HG03064 (cell line): ENCODE data around the gene SLC2A4RG.

ENCODE experiments used
- ATAC-seq: cut with Tn5 transposase; IDR thresholded peaks from one replicate; pipeline ENCODE4 v1.9.1; 2021; ENCODE audit warnings: low read depth; ENCODE audit not compliant: unreplicated experiment

SLC2A4RG gene

DNA sequence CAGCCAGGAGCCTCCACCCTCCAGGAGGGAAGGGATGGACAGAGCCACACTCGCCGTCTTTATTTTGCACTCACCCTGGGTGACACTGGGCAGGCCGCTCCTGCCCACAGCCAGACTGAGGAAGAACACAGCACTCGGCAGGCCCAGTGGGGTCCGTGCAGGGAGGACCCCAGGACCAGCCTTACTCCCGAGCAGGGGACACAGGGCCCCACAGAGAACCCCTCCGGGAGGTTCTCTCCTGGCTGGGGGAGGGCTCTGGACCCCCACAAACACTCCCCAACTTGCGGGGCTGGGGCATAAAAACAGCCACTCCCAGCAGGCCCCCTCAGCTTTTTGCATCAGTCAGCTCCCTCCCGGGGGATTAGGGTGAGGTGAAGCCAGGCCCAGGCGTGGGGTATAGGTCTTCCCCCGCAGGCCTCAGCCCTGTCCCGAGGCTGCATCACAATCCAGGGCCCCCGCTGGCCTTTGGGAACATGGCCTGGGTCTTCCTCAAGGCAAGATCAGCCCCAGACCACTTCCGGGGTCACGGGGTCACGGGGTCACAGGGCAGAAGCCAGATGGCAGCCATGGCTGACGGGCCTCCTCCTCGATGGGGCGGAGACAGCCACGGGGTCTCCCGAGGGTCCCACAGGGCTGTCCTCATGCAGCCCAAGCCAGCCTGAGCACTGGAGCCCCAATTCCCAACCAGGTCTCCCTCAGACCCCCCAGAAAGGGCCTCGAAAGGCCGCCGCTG is 39.9 kb upstream of the SLC2A4RG start:
- ATAC-seq = no peak

DNA sequence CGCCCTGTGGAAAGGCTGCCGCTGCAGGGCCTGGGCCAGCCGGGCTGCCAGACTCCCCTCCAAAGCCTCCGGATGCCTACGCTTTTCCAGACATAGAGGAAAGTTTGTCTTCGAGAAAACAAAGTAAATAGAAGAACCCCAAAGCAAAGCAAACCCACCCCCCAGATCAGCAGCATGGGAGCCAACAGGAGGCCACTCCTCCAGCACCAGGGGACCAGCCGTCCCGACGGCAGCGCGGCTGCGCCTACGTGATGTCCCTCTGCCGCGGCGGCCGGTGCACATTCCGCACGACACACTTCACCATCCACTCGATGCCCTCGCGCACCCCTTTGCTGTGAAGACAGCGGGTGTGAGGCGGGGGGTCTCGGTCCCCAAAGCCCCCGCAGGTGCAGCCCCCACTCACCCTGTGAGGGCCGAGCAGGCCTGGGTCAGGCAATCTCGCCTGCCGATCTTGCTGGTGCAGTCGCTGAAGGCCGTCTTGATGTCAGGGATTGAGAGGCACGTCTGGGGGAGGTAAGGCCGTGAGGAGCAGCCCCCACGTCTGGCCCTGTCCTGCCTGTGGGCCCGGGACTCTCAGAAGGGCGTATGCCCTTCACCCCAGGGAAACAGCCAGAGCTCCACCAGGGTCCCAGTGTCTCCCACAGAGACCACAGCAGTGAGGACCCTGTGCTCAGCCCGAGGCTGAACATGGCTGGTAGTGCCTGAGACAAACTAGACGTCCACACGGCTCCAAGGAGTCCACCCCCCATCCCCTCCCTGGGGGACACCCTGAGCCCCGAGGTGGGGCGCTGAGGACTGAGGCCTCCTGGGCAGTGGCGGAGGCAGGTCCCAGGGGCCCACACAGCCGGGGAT is 39.2 kb upstream of the SLC2A4RG start:
- no peak for ATAC-seq

DNA sequence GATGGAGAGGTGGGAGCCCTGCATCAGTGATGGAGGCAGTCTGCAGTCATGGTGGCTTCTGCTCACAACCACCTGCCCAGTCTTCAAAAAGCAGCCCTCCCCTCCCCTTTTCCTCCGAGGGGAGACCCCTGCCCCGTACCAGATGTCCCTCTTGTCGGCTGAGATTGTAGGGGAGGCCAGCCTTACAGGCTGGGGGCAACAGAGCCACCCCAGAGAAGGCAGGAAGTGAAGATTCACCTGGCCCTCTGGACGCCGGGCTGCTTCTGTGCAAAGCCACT is 38.6 kb upstream of the SLC2A4RG start:
- no peak for ATAC-seq

DNA sequence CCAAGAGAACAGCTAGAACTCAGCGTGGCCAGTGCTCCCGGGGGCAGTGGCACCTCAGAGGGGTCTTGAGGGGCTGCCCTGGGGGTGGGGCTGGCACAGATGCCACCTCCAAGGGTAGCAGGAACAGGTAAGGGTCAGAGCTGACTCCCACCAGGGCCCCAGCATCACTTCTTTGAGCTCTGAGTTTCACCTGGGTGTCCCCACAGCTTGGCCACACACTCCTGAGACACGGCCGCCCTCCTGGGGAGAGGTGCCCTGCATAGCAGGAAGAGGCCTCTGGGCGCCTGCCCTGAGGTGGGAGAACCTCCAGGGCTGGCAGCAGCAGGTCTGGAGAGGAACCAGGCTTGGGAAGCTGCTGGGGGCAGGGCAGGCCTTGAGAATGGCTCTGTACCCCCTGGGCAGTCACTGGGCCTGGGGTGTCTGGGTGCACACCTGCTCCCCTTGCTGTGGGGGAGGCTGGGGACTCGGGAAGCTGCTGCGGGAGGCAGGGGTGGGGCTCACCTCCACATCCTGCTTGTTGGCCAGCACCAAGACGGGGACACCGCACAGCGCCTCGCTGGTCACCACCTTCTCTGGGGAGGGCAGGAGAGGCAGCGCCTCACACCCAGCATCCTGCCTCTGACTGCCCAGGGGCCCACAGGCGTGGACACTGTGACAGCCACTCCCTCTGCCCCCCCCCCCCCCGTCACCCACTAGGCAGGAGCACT is 38.1 kb upstream of the SLC2A4RG start:
- no peak for ATAC-seq

DNA sequence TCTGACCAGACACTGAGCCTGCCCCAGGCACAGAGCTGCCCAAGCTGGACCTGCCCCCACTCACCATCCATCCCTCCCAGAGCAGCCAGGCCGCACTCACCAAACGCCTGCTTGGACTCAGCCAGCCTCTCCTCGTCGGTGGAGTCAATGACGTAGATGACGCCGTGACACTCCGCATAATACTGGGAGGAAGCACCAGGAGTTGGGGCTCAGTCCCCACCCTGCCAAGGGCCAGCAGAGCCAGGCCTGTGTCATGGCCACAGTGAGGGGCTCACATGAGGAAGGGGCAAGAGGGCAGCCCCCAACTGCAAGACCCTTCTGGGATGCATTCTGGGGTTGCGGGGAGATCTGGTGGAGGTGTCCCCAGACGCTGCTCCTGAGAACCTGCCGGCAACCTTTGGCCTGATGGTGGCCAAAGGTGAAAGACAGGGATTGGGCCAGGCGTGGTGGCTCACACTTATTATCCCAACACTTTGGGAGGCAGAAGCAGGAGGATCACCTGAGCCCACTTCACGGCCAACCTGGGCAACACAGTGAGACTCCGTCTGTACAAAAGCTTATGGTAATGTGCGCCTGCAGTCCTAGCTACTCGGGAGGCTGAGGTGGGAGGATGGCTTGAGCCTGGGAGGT is 37.4 kb upstream of the SLC2A4RG start:
- ATAC-seq = no peak

DNA sequence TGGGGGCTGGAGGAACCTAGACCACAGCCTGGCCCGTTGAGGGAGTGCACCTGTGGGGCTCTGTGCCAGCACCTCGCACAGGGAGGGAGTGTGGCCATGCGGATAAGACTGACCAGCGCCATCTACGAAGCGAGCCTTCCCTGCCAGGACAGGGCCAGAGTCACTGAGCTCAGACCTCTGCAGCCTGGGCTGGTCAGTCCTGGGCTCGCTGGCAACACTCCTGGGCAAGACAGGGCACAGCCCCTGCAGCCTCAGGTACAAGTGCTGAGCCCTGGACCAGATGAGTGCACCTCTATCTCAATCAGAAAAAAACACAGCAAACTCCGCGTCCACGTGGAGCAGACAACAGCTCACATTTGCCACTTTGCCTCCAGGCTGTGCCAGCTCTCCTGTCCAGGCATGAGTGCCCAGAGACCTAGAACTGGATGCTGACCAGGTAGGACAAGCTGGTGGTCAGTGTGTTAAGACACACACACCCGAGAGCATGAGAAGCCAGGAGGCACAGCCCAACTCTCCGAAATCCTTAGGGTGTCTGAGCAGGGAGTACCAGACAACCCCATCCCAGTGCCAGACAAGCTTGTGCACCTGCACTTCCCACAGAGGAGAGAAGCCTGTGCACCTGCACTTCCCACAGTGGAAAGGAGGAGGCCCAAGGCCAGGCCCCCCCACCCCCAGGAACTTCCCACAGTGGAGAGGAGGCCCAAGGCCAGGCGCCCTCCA is 36.7 kb upstream of the SLC2A4RG start:
- ATAC-seq = no peak

DNA sequence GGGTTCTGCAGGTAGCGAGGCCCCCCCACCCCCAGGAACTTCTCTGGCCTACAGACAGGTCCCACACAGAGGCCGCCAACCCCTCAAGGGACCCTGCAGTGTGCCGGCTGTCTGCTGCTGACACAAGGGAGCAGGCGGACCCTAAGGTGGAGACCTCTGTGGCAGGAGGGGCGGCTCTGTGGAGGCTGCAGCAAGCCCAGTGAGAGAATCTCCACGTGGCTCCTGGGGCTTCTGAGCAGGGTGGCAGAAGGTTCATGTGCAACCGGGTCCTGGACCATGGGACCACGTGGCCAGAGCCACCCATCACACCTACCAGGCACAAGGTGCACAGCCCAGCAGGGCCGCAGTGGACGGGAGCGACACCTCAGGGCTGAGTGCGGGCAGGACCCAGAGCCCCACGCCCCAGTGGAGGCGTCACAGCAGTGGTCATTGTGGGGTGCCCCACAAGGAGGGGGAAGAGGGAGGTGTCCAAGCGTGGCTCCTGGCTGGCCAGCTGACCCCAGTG is 36.1 kb upstream of the SLC2A4RG start:
- no peak for ATAC-seq

DNA sequence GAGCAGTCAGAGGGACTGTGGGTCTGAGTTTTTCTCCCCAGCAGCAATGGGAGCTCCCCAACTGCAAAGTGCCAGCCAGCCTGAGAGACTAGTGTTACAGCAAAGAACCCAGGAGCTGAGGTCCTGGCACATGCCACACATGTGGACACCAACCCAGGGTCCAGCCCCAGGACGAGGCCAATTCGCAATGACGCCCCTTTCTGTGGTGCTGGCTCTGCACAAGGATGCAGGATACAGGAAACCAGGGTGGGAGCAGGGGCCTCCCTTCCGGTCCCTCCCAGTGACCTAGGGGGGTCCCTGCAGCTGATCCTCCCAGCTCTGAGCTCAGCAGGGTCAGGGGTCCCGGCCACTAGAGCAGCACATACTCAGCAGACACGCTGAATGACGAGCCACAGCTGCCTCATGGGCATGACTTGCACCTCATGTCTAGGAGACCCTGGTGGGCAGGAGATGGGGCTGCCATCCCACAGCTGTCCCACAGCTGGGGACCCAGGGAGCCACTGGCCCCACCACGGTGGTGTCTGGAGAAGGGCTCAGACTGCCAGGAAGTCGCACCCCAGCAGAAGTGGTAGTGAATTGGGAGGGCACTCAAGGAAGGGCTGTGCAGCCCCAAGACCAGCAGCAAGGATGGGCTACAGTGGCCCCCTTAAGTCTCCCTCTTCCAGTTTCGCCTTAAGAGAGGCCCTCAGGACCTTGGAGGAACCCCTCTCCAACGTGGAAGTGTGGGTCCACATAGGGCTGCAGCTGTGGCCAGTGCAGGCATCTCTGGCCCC is 35.4 kb upstream of the SLC2A4RG start:
- ATAC-seq = no peak

DNA sequence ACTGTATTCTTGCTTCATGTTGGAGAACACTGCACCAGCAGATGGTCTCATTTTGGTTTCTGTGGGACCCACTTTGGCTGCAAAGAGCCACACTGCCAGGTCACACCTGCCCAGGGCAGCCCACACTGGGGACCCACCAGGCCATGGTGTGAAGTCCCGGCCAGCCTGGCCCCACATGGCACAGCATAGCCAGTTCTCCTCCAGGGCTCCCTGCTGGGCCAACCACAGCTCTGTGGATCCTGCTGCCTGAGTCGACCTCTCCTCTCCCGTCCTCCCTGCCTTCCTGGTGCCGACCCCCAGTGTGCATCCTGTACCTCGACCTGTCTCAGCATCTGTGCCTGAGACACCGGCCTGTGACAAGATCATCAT is 34.8 kb upstream of the SLC2A4RG start:
- ATAC-seq = no peak

DNA sequence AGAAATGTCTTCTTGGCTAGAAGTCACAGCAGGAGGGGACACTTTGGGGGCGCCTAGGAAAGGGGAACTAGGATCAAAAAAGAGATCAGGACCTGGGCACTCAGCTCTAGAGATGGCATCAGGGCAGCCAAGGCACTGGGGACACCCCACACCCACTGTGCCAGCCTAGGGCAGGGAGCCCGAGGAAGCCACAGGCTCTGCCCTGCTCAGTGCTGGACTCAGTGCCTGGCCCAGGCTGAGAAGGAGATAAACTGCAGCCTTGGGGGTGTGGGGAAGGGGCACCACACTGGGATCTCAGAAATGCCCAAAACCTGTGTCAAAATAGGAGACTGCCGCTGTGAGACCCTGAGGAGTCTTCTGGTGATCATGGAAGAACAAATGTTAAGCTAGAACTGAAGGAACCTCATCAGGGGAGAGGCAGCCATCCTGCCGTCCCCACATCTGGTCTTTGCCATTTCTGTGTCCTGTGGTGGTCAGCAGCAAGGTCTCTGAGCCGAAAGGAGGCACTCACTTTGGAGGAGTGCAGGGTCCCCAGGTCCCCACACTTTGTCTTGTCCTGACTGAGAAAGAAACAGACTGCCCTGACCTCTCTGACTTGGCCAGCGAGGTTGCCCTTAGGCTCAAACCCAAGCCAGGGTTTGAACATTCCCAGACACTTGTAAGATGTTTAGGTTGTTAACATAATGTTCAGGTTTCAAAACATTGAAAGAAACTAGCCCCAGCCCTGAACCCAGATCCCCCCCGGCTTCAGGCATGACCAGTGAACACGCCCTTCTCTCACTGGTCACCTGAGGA is 34.1 kb upstream of the SLC2A4RG start:
- no peak for ATAC-seq

DNA sequence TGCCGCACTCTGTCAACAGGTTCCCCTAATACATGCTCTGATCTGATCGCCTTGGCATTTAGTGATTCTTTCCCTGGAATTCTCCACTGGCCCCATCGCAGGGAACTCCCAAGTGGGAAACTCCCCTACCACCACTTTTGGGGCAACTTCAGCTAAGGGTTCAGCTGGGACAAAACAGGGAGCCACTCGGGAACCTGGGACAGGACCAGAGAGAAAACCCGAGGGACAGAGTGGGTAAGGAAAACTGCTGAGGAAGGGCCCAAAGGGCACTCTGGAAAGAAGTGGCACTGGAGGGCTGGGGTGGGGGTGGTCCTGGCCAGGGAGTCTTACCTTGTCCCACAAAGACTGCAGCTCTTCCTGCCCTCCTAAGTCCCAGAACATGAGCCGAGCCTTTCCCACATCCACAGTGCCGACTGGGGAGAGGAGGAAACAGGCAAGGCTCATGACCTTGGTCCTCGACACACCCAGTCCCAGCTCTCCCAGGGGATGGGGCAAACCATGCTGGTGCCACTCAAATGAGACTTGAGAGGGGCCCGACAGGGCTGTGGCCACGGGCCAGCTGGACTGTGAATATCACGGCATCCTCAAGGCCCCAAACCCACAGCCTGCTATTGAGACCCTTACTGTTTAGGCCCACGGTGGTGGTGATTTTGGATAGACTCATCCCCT is 33.4 kb upstream of the SLC2A4RG start:
- no peak for ATAC-seq

DNA sequence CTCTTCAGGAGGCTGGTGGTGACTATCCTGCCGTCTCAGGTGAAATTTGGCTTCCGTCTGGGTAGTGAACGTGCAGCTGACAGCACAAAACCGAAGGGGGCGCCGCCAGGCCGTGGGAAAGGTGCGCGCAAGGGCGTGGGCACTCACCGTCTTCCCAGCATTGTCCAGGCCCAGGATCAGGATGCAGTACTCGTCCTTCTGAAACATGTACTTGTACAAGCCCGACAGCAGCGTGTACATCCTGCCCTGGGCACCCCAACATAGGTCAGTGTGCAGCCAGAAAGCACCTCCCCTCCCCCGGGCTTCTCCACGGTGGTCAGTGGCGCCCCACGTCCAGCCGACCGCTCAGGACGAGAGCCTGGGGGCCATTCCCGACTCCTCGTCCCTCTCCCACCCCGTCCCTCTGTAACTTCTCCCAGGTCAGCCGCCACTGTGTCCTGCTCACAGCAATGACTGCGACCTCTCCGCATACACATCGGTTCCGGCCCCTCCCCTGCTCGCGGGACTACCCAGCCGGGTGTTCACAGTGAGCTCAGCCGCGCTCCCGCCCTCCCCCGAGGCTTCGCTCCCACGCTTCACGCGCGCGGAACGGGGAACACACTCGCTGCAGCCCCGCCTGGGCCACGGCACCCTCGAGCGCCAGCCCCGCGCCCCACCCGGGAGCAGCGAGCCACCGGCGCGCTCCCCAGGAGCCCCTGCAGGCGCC is 32.6 kb upstream of the SLC2A4RG start:
- peak; percentile 12 for ATAC-seq

DNA sequence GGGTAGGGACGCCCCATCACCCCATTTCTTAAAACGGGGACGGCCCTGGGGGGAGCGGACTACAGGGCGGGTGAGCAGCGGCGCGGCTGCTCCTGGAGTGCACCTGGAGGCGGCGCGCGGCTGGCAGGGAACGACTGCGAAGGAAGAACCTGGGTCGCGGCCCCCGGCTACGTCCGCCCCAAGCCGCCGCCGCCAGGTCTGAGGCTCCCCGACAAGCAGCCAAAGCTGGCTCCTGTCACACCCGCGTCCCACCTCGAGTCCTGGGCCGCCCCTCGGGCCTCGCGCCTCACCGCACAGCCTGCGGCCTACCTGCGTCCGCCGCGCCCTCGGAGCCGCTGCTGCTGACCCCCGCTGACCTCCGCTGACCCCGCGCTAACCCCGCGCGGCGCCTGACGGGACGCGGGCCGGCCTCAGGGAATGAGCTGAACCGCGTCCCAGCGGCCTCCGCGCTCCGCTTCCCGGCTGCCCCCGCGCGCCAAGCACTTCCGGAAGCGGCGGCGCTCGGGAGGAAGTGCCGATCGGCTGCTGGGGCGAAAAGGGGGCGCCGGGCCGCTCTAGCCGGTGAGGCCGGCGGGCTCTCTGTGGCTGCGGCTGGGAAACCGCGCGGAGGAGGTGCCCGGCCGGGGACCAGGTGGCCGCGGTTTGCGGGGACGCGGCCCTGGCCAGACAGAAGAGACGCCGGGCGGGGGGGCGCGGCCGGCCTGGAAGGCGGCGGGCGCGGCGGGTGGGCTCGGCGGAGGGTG is 31.8 kb upstream of the SLC2A4RG start, which contains the start of the genes ARFRP1 and ZGPAT:
ARFRP1 (minus strand) TSS at position 419 of the 743 bp plus-strand sequence. CDS start 885 bp downstream, outside the sequence.
ZGPAT (plus strand) TSS at position 482 of the 743 bp plus-strand sequence. CDS start 542 bp downstream, outside the sequence.
- ATAC-seq = peak; percentile 62

DNA sequence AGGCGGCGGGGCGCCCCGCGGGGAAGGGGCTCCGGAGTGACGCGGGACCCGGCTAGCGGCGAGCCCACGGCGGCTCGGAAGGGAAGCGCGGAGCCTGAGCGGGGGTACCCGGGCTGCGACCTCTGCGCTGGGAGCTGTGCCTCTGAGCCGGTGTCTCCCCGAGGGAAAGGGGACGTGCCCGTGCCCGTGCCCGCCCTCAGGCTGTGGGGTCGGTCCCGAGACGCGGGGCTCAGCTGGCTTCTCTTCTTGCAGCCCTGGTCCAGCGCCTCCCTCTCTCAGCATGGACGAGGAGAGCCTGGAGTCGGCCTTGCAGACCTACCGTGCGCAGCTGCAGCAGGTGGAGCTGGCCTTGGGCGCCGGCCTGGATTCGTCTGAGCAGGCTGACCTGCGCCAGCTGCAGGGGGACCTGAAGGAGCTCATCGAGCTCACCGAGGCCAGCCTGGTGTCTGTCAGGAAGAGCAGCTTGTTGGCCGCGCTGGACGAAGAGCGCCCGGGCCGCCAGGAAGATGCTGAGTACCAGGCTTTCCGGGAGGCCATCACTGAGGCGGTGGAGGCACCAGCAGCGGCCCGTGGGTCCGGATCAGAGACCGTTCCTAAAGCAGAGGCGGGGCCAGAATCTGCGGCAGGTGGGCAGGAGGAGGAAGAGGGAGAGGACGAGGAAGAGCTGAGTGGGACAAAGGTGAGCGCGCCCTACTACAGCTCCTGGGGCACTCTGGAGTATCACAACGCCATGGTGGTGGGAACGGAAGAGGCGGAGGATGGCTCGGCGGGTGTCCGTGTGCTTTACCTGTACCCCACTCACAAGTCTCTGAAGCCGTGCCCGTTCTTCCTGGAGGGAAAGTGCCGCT is 31.1 kb upstream of the SLC2A4RG start:
- peak; percentile 7 for ATAC-seq

DNA sequence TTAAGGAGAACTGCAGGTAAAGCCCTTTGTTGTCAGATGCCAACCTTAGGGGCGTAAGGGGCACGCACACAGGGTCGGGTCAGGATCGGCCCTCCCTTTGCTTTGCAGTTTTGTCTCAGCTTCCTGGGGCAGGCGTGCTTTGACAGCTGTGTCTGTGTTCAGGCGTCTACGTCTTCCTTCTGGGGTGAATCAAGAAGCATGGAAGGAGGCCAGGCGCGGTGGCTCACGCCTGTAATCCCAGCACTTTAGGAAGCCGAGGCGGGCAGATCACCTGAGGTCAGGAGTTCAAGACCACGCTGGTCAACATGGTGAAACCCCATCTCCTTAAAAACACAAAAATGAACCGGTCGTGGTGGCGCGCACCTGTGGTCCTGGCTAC is 30.4 kb upstream of the SLC2A4RG start:
- ATAC-seq = no peak

DNA sequence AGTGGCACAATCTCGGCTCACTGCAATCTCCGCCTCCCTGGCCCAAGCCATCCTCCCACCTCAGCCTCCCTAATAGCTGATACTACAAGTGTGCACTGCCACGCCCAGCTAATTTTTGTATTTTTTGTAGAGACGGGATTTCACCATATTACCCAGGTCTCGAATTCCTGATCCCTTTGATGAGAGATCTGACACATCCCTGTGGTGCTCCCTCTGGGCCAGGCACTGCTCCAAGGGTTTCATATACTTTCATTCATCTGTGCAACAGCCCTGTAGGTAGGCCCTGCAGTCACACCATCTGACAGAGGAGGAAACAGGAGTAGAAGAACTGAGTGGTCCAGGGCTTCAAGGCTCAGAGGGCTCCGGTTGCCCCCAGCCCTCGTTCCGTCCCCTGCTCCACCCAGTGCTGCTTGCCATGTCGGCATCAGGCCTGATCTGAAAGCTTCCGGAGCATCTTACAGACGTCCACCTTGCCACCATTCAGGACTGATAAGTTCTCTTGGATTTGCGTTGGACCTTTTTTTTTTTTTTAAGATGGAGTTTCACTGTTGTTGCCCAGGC is 28.4 kb upstream of the SLC2A4RG start:
- ATAC-seq = no peak
